ENCODE measurements around the gene SLC30A2.

SLC30A2 gene, protein sequence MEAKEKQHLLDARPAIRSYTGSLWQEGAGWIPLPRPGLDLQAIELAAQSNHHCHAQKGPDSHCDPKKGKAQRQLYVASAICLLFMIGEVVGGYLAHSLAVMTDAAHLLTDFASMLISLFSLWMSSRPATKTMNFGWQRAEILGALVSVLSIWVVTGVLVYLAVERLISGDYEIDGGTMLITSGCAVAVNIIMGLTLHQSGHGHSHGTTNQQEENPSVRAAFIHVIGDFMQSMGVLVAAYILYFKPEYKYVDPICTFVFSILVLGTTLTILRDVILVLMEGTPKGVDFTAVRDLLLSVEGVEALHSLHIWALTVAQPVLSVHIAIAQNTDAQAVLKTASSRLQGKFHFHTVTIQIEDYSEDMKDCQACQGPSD

DNA sequence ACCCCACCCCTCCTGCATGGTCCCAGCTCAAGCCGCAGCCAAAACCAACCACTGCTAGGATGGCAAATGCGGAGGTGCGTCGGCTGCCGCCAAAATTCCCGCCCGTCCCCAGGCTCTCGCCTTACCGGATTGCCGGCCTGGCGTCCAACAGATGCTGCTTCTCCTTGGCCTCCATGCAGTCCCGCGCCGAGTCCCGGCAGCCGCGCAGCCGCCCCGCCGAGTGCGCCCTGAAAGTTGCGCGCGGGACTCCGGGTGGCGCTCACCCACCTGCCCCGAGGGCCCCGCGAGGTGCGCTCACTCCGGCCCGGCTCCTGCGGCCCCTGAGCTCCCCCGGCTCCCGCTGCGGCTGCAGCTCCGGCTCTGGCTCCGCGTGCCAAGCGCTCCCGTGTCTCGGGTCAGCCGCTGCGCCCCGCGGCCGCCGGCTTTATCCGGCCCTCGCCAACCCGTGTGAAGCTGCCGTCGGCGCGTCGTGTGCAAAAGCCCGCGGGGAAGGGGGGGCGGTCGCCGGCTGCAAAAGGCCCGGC is at the start of gene SLC30A2:
Gene SLC30A2 (minus strand): TSS at position 397 of the 524 bp plus-strand sequence. CDS start 222 bp downstream, at position 175.
- TF ChIP-seq GATA3 (IDR thresholded peaks at IDR 0.05; ENCODE audit: low read depth, low read length) (no peak), GATA2 (IDR thresholded peaks at IDR 0.05; ENCODE audit: low read depth, low read length) (no peak)

DNA sequence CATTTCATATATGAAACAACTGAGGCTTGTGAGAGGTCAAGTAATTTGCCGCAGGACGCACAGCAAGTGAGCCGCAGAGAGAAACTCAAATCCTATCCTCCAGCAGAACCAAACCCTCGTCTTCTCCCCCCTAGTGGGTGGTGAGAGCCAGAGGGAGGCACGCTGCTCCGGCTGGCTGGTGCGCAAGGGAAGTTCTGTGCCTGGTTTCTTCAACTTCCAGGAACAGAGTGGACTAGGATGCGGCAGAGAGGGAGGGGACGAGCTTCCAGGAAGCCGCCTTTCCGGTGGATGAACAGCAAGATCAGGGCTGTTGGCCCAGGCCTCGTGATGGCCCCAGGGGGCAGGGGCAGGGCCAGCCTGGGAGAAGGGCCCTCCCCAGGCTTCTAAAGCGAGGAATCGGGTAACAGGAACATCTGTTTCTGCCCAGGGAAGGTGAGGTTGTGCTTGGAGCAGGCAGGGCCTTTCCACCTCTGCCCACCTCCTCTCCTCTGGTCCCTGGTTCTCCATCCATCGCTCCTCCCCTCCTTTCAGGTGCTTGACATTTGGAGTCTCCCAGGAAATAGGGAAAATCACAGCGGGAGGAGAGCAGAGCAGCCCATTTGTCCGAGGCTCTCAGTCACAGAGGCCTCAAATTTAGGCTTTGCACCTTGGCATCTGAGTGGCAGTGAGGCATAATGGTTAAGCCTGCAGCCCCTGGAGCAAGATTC is 48.9 kb upstream of the SLC30A2 start:
- no peak for TF ChIP-seq GATA3 (IDR thresholded peaks at IDR 0.05; ENCODE audit: low read depth, low read length)
- TF ChIP-seq GATA2 (IDR thresholded peaks at IDR 0.05; ENCODE audit: low read depth, low read length), result no peak

DNA sequence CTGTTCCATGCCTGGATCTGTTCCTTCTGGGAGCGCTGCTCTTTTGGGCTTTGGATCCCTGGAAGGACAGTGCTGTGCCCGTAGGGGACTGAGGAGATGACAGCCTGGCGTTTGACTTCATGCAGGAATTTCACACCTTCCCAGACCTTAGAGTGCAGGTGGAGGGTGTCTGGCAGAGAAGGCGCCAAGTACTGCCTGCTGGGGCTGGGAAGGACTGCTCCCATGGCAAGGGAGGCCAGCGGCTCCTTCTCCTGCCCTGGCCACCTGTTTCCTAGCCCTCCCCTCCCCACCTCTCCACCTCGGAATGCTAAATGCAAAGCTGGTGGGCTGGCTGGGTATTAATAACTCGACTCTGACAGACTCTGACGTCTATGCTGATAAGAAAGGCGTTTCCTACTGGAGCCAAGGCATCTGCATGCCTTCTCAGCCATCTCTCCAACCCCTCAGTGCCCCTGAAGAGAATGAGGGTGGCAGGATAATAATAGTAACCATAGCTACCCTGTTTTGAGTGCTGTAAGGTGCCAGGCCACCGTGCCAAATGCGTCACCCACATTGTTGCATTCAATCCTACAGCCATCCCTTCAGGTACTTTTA is 48.3 kb upstream of the SLC30A2 start:
- TF ChIP-seq GATA2 (IDR thresholded peaks at IDR 0.05; ENCODE audit: low read depth, low read length) (no peak), GATA3 (IDR thresholded peaks at IDR 0.05; ENCODE audit: low read depth, low read length) (no peak)

DNA sequence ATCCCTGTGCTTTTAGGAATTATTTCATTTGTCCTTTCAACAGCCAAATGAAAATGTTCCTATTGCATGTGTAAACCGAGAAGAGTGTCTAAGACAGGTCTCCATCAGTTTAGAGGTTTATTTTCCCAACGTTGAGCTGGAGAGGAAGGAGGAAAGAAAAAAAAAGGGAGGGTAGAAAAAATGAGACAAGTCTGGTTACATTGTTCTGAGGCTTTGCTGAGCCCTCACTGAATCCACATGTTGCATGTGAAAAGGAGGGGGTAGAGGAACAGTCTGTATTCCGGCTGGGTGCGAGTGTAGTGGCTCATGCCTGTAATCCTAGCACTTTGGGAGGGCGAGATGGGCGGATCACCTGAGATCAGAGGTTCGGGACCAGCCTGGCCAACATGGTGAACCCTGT is 46.5 kb upstream of the SLC30A2 start:
- TF ChIP-seq GATA3 (IDR thresholded peaks at IDR 0.05; ENCODE audit: low read depth, low read length) (no peak), GATA2 (IDR thresholded peaks at IDR 0.05; ENCODE audit: low read depth, low read length) (no peak)

DNA sequence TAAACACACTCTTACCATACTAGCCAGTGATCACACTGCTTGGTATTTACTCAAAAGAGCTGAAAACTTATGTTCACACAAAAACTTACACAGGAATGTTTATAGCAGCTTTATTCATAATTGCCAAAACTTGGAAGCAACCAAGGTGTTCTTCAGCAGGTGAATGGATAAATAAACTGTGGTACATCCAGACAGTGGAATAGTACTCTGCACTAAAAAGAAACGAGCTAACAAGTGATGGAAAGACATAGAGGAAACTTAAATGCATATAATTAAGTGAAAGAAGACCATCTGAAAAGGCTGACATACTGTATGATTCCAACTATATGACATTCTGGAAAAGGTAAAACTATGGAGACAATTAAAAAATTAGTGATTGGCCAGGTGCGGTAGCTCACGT is 45.0 kb upstream of the SLC30A2 start:
- TF ChIP-seq GATA3 (IDR thresholded peaks at IDR 0.05; ENCODE audit: low read depth, low read length), result no peak
- TF ChIP-seq GATA2 (IDR thresholded peaks at IDR 0.05; ENCODE audit: low read depth, low read length), result no peak

DNA sequence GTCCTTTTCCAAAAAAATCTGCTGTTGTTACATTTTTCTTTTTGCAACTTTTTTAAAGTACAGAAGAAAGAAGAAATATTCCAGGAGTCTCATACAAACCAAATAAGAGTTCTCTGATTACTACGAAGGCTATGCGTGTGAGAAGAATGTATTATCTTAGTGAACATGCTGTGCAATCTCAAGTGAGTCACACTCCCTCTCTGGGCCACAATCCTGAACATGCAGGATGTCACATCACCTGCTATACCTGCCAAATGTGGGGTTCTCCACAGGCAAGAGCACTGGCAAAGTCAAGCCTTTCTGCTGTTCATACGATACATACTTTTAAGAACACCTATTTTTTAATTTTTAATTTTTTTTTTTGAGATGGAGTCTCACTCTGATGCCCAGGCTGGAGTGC is 43.2 kb upstream of the SLC30A2 start:
- no peak for TF ChIP-seq GATA2 (IDR thresholded peaks at IDR 0.05; ENCODE audit: low read depth, low read length)
- no peak for TF ChIP-seq GATA3 (IDR thresholded peaks at IDR 0.05; ENCODE audit: low read depth, low read length)

DNA sequence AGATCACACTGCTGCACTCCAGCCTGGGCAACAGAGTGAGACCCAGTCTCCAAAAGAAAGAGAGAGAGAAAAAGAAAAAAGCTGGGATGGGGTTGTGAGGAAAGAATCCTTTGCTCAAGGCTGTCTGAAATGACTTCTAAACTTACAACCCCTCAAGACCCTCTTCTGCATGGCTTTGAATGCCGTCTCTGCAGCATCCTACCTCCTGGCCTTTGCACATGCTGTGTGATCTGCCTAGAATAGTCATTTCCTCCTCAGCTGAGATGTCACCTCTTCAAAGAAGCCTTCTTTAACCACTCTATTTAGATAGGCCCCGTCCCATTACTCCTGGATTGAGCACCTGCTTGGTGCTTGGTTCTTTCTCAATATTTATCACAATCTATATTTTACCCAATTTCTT is 38.9 kb upstream of the SLC30A2 start:
- TF ChIP-seq GATA2 (IDR thresholded peaks at IDR 0.05; ENCODE audit: low read depth, low read length) (no peak), GATA3 (IDR thresholded peaks at IDR 0.05; ENCODE audit: low read depth, low read length) (no peak)

DNA sequence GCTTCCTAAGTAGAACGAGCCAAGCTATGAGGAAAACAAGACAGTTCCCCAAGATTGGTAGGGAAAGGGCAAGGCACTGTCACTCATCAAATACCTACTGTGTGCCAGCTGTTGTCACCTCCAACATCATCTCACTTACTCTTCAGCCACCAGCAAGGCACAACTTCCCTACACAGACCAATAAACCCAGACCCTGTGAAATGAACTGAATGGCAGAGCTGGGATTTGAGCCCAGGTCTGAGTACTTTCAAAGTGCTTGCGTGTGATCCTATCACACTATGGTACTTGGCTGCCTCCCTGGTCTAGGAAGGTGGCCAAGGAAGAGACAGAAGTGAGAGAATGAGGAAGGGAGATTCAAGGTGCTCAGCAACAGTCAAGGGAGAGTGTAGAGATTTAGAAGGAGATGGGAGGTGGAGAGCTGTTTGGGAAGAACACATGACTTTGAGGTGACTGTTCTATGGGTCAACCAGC is 38.2 kb upstream of the SLC30A2 start:
- TF ChIP-seq GATA2 (IDR thresholded peaks at IDR 0.05; ENCODE audit: low read depth, low read length) (no peak), GATA3 (IDR thresholded peaks at IDR 0.05; ENCODE audit: low read depth, low read length) (no peak)

DNA sequence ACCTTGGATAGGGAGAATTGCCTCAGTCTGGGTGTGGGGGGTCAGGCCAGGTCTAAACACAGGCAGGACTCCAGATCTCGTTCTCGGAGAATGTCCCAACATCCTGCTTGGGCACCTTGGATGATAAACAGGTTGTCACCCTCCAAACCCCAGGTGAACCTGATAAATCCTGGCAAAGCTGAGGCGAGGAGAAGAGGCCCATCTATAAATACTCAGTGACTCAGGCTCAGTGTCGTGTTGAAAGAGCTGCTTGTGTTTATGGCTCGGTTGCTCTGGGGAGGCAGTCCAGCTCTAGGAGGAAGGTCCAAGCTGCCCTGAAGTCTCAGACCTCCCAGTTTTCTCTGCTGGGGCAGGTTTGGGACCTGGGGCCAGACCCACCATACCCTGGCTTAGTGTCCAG is 37.3 kb upstream of the SLC30A2 start:
- TF ChIP-seq GATA2 (IDR thresholded peaks at IDR 0.05; ENCODE audit: low read depth, low read length), result no peak
- no peak for TF ChIP-seq GATA3 (IDR thresholded peaks at IDR 0.05; ENCODE audit: low read depth, low read length)

DNA sequence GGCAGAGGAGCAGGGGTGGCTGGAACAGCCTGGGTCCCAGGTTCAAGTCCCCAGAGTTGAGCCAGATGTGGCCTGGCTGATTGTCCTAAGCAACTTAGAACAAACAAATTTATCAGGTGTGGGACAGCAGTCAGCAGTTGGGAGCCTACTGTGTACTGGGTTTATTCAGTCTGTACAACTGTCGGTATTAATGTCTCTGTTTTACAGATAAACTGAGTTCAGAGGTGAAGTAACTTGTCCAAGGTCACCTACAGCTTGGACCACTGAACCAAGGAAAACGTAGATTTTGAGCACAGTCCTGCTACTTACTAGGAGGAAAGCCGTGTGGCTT is 36.1 kb upstream of the SLC30A2 start:
- TF ChIP-seq GATA2 (IDR thresholded peaks at IDR 0.05; ENCODE audit: low read depth, low read length) (no peak), GATA3 (IDR thresholded peaks at IDR 0.05; ENCODE audit: low read depth, low read length) (no peak)

DNA sequence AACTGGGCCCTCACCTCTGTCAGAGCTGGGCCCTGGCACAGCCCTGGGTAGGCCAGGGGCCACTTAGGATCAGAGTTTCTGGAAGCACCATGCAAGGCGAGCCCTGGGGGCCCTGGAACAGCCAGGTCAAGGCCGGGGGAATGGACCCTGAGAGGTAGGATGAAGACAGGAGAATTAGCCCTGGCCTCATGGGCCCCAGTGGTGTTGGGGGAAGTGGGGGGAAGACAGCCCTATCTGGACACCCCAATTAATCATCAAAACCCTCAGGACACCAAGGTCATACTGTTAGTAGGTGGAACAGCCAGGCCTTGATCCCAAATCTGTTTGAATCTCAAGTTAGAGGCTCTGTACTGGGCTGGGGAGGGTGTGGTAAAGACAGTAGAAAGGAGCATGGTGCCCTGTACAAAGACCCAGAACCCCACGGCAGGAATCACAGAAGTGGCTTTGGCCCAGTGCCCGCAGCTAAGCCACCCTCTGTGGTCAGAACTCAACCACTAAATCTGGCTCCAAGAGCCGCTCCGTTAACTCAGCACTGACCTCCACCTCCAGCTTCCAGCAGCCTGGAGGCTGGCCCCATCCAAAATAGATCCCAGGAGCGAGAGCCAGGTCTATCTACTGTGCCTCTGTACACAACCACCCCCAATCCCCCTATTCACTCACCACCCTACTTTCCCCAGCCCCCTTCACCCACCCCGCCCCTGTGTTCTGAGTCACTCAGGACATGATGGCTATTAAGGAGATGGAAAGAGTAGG is 35.5 kb upstream of the SLC30A2 start:
- TF ChIP-seq GATA2 (IDR thresholded peaks at IDR 0.05; ENCODE audit: low read depth, low read length) (no peak), GATA3 (IDR thresholded peaks at IDR 0.05; ENCODE audit: low read depth, low read length) (no peak)

DNA sequence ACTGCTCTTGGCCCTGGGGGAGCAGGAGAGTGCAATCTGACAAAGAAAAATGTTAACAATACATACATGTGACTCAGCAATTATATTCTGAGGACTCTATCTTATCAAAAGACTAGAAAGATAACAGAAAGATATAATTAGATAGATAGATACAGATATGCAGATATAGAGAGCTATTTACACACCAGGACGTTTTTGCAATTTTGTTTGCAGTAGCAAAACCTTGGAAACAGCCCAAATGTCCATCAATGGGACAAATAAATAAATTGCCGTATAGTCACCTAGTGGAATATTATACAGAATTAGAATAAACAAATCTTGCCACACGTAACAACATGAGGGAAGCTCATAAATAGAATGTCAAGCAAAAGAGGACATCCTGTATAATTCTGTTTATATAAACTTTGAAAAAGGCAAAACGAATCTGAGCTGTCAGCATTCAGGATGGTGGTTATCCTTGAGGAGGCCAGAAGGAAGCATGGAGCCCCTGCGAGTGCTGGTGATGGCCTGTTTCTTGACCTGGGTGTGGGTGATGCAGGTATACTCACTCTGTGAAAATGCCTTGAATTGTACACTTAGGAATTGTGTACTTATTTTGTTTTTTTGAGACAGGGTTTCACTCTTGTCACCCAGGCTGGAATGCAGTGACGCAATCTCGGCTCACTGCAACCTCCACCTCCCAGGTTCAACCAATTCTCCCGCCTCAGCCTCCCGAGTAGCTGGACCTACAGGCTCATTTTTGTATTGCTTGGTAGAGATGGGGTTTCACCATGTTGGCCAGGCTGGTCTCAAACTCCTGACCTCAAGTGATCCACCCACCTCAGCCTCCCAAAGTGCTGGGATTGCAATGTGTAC is 34.3 kb upstream of the SLC30A2 start:
- no peak for TF ChIP-seq GATA2 (IDR thresholded peaks at IDR 0.05; ENCODE audit: low read depth, low read length)
- no peak for TF ChIP-seq GATA3 (IDR thresholded peaks at IDR 0.05; ENCODE audit: low read depth, low read length)

DNA sequence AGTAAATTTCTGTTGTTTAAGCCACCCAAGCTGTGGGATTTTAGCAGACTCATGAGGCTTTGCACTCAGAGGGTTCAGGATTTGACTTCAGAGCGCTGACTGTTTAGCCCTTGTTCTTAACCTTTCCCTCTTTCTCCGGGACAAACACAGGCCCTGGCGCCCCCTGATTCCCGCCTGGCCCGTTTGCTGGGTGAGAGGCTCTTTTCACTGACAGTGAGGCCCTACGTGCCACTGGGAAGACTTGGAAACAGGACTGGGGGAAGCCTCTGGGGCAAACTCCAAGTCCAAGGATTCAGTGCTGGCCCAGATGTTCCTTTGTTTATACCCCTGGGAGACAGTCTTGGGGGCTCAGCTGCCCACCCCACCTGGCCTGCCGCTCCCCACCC is 33.3 kb upstream of the SLC30A2 start:
- TF ChIP-seq GATA2 (IDR thresholded peaks at IDR 0.05; ENCODE audit: low read depth, low read length) (no peak), GATA3 (IDR thresholded peaks at IDR 0.05; ENCODE audit: low read depth, low read length) (no peak)

Data from SH-SY5Y (cell line).